Activated CD4-positive, CD25-positive, alpha-beta regulatory T cell treated with anti-CD3 and anti-CD28 coated beads, Interleukin-2, amount 50 U/mL, for 16 hours (primary cell): ENCODE results near the gene RTN4RL1.
"Not testable (repeated sequence)": the region's sequence is repeated elsewhere in the genome, so short reads cannot be mapped to it uniquely, and the experiment has no call there.

Experiments
- DNase-seq: peaks from one replicate; pipeline ENCODE4 v3.0.0-alpha.2; 2020; ENCODE audit warnings: low read depth, low spot score

Gene RTN4RL1

GRCh38 chr17:2025622-2026309 lies 632 bp upstream of the RTN4RL1 start:
- no peak for DNase-seq

DNA sequence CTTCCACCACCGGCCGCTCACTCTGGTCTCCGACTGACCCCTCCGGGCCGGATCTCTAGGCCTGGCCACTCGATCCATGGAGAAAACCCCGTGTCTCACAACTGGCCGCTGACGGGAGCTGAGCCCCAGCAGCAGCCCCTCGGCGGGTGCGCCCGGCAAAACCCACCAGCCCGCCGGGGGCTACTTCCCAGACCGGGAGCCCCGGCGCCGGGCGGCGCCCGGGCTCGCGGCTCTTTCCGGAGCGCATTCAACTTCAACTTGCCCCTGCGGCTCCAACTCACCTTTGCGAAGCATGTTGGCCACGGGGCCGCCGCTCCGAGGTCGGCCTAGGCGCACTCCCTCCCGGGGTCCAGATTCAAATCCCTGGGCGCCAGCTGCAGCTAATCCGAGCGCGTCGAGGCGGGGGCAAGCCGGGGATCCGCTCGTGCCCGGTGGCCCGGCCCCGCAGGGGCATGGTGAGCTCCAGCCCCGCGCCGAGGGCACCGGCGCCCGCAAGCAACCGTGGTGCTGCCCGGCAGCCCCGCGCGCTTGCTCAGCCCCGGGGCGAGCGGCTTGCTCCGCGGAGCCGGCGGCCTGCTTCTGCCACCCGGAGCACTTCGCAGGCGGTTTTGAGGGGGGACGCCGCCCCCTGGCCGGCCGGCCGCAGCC lies 438 bp downstream of the RTN4RL1 start:
- no peak for DNase-seq

- DNase-seq = no peak
Measured at GRCh38 chr17:2023692-2024571, 1.2 kb downstream of the RTN4RL1 start.

DNA sequence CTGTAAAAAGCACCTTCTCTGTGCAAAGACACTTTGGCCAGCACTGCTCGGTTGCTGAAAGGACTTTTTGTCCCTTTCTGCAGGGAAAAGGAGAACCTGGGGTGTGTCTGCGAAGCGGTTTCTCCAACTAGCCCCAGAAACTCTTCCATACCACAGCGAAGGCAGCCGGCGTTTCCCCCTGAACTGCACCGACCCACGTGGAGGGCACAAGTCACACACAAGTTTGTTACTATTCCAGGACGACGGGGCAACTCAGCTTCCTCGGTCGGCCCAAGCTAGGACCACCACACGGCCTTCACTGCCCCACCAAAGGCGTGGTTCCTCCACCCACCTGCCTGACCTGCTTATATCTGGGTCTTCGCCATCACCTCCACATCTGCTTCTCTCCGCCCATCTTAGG lies 1.9 kb downstream of the RTN4RL1 start:
- DNase-seq = no peak

GRCh38 chr17:2022647-2023240 lies 2.4 kb downstream of the RTN4RL1 start:
- no peak for DNase-seq

DNA sequence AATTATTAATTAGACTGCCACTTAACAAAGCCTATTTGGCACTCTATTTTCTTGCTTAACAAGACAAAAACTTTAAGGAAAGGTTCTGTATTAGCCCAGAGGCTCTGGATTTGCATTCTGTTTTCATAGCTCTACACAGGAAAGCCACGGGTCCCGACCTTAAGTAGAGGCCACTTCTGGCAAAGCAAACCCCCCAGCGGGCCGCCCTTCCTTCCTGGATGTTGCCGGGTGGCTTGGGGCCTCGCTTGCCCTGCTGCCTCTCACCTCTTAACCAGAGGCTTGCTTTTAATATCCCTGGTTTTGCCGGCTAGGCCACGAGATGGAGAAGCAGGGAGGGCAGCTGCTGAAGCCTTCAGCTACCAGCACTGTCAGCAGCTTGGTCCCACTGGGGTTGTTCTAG lies 4.4 kb downstream of the RTN4RL1 start:
- no peak for DNase-seq

DNA sequence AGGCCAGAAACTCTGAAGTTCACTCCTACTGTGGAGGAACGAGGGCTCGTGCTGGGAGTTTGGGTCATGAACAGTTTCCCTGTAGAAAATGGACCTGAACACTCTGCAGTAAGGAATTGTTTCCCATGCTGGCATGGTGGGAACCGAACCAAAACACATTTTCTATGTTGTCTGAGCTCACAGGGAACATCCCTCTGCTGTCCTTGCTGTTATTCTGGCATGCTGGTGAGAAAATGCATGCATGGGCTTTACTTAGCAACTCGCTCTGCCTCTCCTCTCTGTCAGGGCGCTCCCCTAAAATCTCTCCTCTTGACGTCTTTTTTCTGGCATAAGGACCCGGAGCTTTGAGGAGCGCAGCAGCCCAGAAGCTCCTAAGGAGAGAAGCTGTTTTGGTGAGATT lies 5.4 kb downstream of the RTN4RL1 start:
- no peak for DNase-seq

DNA sequence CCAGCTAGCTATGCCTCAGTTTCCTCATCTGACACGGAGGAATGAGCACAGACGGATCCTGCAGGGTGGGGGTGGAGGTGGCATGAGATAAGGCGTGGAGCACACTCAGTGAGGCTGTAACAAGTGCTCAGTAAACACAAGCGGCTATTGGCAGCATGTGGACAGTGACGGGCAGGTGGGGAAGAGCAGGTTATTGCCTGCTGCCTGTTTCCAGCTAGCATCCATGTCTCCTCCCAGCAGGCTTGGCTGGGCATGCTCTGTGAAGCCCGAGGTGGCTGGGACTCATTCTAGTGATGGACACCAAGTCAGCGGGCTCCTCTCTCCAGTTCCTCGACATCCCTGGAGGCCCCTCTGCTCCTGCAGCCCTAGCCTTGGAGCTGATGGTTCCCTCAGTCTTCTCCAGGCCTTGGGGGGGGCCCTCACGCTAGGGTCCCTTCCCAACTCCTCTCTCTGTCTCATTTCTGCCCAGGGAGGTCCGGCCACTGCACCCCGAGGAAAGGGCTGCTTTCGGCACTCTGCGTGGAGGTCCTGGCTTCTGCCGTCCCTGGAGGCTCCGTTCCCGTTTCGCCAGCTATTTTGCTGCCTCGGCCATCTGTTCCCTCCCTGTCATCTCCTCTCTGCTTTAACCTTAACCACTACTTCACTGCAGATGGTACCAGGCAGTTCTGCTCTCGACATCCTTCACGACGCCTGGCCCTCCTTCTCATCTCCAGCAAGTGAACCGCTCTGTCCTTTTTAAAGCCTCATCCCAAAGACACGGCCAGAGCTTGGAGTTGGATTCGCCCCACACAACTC lies 6.2 kb downstream of the RTN4RL1 start:
- DNase-seq = no peak

DNA sequence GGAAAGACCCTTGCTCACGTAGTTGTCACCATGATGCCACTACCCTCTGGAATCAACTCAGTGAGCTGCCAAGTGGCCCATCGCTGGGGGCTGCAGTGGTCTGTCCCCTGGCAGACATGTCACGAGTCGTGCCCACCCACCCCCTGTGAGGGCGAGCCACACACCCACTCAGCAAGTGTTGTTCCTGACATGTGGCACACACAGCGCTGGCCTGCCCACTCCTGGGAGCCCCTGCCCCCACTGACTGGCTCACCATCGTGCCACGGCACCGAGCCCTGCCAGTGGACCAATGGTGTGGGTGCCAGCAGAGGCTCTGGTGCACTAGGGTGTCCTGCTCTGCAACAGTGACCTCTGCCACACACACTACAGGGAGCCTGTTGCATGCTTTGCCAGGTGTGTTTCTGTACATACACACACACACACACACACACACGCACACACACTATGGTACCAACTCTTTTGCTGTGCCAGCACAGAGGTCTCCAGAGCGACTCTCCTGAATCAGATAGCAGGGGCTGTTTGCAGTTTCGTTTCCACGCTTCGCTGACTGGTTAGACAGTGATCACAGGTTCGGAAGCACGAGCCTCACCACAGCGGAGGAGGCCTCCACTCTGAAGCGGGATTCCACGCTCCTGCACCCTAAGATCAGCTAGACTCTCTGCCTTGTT lies 7.7 kb downstream of the RTN4RL1 start:
- no peak for DNase-seq

DNA sequence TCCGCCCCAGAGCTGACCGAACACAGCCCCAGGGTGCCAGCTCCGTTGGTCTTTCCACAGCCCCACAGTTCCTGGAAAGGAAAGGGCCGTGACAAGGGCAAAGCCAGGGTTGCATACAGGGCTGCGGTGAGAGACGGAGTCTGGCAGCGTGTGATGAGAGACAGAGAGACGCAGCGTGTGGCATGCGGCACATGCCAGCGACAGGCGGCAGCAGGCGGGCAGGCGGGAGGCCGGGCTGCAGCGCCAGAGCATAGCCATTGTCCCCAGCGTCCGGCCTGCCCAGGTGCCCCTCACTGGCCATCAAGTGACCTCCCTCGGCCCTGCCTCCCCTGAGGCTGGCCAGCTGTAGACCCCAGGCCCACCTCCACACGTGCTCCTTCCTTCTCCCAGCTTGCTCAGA lies 8.6 kb downstream of the RTN4RL1 start:
- DNase-seq = no peak

DNA sequence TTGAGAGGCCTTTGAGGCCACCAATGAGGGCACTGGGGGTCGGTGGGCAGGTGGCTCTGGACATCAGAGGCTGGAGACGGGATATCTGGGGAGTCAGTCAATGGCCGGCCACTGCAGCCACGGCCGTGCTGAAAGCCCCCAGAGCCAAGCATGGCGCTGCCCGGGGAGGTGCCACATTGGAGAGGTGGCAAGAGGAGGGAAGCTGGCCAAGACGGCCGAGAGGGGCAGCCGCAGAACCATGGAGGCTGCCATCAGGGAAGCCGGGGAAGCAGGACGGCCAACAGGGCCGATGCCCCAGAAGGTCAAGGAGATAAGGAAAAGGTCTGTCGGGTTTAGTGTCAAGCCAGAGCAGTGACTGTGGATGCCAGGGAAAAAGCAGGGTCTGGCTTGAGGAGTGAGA lies 9.8 kb downstream of the RTN4RL1 start:
- DNase-seq = no peak

DNA sequence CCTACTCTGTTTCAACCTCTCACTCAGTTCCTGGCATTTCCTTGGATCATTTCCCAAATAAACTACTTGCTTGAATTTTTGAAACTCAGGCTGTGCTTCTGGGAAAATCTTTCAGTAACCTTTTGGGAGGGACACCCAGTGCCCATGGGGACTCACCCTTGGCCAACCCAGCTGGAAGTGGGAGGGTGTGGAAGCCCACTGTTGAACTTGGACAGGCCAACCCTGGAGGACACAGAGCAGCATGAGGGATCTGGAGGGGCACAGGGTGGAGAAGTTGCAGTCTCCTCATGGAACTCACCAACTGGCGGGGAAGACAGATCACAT lies 11.2 kb downstream of the RTN4RL1 start:
- no peak for DNase-seq

DNA sequence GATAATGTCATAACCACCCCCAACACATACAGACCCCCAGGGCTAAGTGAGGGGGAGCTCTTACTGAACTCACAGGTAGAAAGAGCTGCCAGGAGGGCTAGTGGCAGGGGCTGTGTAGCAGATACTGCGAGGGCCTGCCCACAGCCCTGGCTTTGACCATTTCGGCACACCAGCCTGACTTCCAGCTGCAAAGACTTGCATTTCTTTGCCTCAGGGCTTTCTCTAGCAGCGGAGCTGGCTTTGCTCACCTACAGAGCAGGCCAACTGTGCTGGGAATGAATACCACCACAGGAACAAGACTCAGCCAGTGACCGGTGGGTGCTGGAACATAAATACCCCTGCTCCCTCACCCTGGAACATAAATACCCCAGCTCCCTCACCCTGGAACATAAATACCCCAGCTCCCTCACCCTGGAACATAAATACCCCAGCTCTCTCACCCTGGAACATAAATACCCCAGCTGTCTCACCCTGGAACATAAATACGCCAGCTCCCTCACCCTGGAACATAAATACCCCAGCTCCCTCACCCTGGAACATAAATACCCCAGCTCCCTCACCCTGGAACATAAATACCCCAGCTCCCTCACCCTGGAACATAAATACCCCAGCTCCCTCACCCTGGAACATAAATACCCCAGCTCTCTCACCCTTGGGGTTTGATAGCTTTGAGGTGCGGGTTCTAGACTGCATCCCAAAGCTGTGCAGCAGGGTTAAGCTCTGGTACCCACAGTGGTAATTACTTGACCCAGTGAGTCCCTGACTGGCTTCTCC lies 11.7 kb downstream of the RTN4RL1 start:
- not testable (repeated sequence) for DNase-seq

GRCh38 chr17:2012499-2012898 lies 12.6 kb downstream of the RTN4RL1 start:
- DNase-seq = no peak

- DNase-seq = no peak
Measured at GRCh38 chr17:2011411-2012371, 13.4 kb downstream of the RTN4RL1 start.

DNA sequence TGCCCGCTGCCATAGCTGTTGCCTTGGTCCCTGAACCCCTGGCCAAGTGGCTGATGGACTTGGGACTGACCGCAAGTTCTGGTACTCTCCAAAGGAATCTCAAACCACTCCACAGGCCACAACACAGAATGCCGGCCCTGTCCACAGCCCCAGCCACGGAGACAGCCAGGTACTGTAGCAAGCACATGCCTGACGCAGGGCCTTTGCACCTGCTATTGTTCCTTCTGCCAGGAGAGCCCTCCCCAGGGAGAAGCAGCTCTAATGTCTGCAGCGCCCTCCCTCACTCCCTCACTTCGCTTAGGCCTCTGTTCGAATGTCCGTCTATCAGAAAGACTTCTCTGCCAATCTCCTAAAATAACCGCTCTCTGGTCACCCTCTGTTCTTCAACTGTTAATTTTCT lies 15.4 kb downstream of the RTN4RL1 start:
- no peak for DNase-seq

DNA sequence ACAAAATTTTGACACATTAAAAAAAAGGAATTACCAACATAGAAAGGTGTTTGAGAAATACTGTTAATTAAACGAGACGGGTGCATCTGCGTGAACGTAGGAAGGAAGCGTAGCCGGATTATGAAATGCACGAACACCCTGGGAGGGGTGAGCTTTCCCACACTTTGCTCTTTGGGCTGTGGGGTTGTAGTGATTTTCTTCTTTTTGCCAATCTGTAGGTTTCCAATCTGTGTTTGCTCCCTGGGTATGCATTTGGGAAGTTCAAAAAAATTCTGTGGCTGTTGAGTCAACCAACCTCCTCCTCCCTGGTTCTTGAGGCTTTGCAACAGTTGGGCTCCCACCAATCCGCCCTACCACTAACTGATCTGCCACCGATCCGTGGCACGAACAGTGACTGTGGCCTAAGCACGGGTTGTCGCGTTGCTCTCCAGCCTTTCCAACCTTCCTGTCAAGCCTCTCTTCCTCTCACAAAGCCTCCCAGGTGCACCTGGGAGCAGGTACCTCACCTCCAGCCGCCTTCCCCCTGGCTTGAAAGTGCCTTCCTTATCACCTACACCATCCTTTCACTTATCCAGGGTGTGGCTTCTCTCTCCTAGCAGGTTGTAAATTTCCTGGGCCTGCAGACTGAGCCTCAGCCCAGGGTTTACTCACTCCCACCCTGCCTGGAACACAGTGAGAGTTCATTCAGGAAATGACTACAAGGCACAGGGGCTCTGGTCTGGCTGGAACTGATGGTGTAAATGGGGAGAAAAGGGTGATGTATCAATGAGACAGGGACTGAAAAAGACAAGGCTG lies 16.6 kb downstream of the RTN4RL1 start:
- no peak for DNase-seq

GRCh38 chr17:2004435-2004952 lies 20.6 kb downstream of the RTN4RL1 start:
- no peak for DNase-seq
